Measurements from ENCODE around the gene SLC8B1.
A peak's percentile ranks its signal among the peaks of the same experiment; 100 is the strongest.

SLC8B1 gene

DNA sequence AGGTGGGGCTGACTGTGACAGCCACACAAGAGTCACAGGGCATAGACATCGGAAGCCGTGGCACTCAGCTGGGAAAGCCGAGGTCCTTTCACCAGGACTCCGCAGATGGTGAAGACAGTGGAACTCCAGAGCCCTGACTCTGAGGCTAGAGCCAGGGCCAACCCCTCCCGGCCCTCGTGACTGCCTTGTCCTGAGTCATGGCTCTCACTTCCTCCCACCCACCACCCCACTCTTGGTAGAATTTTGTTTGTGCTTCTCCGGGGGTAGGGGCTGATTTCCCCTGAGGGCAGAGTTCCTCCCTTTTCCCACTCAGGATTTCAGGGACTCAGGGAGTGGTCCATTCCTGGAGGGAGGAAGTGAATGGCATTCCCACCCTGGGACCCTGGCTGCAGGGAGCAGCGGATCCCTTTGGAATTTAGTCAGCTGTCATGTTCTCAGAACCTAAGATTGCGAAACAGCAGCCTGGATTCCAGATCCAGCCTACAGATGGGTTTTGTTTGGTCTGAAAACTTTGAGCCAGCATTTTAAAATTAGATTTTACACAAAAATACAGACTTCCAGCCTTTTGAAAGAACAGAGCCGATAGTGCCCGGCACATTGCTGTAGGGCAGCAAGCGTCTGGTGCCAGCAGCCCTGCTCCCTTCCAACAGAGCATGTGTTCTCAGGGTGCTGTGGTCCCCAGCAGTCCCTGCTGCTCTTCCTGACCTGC is 62.9 kb downstream of the SLC8B1 start:
- FAIRE-seq (no peak), DNase-seq (ENCODE audit: low spot score) (peak; percentile 64)

DNA sequence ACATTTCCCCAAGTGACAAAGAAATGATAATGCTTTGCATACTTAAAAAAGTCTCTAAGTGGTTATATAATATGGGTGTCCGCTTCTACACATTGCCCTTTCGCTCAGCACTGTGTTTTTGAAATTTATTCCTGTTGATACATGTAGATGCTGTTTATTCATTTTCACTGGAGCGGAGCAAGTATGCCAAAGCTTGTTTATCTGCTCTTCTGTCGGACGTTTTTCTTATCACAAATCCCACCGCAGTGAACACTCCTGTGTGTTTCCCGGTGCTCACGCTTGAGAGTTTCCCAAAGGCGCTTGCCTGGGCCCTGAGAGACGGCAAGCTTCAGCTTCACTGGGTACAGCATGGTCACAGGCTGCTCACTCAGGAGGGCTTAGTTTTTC is 63.5 kb downstream of the SLC8B1 start:
- DNase-seq (ENCODE audit: low spot score) (no peak), FAIRE-seq (no peak)

DNA sequence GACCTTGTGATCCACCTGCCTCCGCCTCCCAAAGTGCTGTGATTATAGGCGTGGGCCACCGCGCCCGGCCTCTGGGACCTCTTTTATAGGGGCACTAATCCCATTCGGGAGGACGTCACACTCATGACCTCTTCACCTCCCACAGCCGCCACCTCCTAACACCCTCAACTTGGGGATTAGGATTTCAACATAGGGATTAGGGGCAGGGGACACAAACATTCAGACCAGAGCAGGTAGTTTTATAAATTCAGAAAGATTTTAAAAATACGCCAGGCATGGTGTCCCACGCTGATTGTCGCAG is 64.2 kb downstream of the SLC8B1 start:
- DNase-seq (ENCODE audit: low spot score) (no peak), FAIRE-seq (no peak)

DNA sequence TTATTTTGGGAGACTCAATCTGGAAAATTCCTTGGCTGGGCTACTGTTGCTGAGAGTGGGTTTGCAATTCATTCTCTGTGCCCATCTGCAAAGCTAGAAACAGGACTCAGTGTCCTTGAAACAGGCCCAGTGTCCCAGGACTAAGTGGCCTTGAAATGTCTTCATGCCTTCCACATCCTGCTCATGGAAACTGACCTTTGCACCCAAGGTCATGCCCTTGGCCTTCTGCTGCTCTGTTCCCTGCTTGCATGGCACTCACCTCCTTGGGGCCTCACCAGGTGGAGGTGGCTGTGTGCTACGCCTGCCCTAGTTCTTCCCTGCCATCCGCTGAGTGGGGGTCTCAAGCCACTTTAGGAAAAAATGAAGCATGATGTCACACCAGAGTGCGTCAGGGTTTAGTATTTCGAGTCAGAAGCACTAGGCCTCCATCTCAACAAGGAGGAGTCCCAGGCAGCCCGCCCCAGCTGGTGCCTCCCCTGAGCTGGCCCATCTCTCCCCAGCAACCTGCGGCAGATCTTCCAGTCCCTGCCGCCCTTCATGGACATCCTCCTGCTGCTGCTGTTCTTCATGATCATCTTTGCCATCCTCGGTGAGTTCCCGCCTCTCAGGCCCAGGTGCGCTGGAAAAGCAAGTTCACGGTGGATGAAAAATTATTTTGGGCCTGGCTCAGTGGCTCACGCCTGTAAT is 65.5 kb downstream of the SLC8B1 start:
- no peak for DNase-seq (ENCODE audit: low spot score)
- FAIRE-seq: no peak

- DNase-seq (ENCODE audit: low spot score) (no peak), FAIRE-seq (no peak)
Observed at GRCh38 chr12:113268621-113269020, 66.3 kb downstream of the SLC8B1 start.

GRCh38 chr12:113268136-113268535 is 66.8 kb downstream of the SLC8B1 start:
- FAIRE-seq (no peak), DNase-seq (ENCODE audit: low spot score) (no peak)

GRCh38 chr12:113267621-113268020 is 67.3 kb downstream of the SLC8B1 start:
- DNase-seq (ENCODE audit: low spot score) (no peak), FAIRE-seq (no peak)

DNA sequence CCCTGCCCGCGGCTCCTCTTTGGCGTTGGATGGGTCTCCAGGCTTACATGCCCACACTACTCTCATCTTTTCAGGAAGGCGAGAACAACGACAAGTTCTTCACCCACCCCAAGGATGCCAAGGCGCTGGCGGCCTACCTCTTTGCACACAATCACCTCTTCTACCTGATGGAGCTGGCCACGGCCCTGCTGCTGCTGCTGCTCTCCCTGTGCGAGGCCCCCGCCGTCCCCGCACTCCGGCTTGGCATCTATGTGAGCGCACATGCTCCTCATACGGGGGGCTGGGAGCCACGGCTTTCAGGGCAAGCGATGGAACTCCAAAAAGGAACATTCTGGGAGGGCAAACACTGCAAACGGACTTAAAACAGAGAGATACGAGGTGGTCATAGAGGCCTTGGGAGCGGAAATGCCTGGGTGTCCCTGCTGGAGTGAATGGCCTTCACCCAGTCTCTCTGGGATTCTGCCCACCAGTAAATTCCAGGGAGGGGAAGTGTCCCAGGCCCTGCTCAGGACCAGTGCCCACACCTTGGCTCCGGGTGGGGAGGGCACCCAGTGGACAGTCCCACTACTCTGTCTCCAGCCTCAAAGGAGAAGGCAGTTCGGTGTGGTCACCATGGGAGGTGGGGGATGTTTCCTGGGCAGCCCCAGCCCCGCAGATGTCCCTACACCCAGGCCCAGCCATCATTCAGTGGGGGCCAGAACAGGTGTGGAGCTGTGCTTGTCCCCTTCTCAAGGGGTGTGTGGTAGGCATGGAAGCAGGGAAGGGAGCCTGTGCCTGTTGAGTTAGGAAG is 68.6 kb downstream of the SLC8B1 start:
- FAIRE-seq: no peak

DNA sequence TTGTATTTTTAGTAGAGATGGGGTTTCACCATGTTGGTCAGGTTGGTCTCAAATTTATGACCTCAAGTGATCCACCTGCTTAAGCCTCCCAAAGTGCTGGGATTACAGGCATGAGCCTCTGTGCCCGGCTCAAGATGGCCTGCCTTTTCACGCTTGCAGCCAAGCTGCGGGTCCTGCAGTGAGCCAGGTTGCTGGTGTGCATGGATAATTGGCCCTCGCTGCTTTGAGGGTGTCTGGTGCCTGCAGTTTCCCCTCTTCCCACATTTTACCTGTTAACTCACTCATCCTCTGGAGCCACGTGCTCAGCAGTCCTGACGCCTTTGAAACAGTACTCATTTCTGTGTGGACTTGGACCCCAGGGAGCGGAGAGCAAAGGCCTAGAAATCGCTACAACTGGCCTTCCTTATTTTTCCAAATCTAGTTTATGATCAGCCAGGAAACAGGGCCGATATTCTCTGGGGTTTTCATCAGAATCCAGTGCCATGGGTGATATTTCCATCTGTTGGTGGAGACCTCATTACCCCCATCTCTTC is 71.4 kb downstream of the SLC8B1 start:
- FAIRE-seq (no peak), DNase-seq (ENCODE audit: low spot score) (no peak)

More for the DNA sequence above, 68.6 kb downstream of the SLC8B1 start:
- DNase-seq (ENCODE audit: low spot score): no peak

- DNase-seq (ENCODE audit: low spot score) (no peak), FAIRE-seq (no peak)
Observed at GRCh38 chr12:113262710-113263109, 72.2 kb downstream of the SLC8B1 start.

DNA sequence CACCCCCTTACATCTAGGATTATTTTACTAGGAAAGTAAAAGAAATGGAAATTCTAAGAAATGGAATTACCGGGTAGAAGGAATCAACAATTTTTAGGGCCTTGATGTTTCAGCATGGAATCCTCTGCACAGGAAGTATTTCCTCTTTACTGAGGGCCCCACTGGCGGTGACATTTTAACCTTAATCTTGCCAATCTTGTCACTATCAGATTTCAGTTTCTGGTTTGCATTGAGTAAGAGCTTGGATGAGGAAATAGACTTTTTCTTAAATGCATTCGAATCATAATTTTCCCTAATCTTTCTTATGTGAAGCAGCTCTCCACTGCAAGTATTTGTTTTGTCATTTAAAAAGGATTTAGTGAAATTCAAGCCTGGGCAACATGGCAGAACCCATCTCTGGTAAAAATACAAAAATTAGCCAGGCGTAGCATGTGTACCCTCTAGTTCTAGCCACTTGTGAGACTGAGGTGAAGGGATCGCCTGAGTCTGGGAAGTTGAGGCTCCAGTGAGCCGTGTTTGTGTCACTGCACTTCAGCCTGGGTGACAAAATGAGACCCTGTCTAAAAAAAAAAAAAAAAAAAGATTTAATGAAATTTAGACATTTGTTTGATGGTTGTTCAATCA is 73.0 kb downstream of the SLC8B1 start:
- no peak for FAIRE-seq

GRCh38 chr12:113260636-113261300 is 74.1 kb downstream of the SLC8B1 start:
- DNase-seq (ENCODE audit: low spot score): no peak
- FAIRE-seq: no peak

More for the DNA sequence above, 73.0 kb downstream of the SLC8B1 start:
- DNase-seq (ENCODE audit: low spot score): no peak

GRCh38 chr12:113260127-113260526 is 74.8 kb downstream of the SLC8B1 start:
- no peak for DNase-seq (ENCODE audit: low spot score)
- FAIRE-seq: no peak

DNA sequence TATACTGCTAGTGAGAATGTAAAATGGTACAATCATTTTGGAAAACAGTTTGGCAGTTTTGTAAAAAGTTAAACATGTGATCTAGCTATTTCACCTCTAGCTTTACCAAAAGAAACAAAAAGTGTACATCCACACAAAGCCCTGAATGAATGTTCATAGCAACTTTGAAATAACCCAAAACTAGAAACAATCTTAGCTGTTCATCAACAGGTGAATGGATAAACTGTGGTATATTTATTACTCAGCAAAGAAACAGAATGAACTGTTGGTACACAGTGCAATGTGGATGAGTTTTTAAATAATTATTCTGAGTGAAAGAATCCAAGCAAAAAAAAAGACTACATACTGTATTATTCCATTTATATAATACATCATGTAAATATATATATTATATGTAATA is 77.3 kb downstream of the SLC8B1 start:
- no peak for DNase-seq (ENCODE audit: low spot score)
- FAIRE-seq: no peak

- FAIRE-seq: no peak
Observed at GRCh38 chr12:113254298-113254697, 80.6 kb downstream of the SLC8B1 start.

DNA sequence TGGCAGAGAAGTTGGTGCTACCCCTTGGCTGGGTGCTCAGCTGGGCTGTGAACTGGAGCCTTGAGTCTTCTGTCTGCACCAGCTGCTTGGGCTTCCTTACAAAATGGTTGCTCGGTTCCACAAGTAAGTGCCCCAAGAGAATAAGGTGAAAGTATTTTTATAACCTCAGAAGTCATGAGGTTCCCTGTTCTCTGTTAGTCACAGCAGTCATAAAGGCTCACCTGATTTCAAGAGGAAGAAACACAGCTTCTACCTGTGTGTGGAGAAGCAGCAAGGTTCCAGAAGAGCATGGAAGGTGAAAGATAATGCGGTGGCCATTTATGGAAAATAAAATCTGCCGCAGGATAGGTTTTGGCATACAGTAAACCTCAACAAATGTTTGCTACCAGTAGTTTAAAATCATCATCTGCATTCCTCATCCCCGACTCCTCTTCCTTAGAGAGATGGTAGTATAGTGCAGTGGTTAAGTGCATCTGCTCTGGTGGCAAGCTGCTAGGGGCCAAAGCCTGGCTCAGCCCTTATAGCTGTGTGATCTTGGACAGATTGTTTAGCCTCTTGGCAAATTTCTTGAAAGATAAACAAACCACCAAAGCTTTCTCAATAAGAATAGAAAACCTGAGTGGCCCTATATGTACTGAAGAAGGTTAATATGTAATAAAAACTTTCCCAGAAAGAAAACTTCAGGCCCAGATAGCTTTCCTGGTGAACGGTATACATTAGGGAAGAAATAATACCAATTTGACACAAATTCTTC is 81.2 kb downstream of the SLC8B1 start:
- no peak for FAIRE-seq

More at GRCh38 chr12:113254298-113254697, 80.6 kb downstream of the SLC8B1 start:
- DNase-seq (ENCODE audit: low spot score): no peak

GRCh38 chr12:113252494-113252893 is 82.4 kb downstream of the SLC8B1 start:
- DNase-seq (ENCODE audit: low spot score): no peak
- no peak for FAIRE-seq

More for the DNA sequence above, 81.2 kb downstream of the SLC8B1 start:
- DNase-seq (ENCODE audit: low spot score): no peak

- no peak for DNase-seq (ENCODE audit: low spot score)
- no peak for FAIRE-seq
Observed at GRCh38 chr12:113251404-113252070, 83.4 kb downstream of the SLC8B1 start.

DNA sequence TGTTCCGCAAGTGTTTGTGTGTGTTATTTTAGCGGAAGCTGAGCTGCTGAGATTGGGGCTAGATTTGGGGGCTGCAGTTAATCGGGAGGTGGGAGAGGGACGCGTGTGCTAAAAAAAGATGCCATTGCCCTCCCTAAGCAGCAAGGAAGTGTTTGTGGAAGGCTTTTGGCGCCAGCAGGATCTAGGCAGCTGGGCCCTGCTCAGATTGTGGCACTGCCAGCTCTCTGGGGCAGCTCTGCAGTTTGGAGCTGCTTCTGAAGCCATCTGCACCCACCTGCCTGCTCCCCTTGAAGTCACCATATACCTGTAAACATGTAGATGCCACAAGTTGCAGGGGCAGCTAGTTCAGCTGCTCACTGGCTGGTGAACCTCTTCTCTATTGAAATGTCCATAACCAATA is 84.9 kb downstream of the SLC8B1 start:
- FAIRE-seq (no peak), DNase-seq (ENCODE audit: low spot score) (no peak)

DNA sequence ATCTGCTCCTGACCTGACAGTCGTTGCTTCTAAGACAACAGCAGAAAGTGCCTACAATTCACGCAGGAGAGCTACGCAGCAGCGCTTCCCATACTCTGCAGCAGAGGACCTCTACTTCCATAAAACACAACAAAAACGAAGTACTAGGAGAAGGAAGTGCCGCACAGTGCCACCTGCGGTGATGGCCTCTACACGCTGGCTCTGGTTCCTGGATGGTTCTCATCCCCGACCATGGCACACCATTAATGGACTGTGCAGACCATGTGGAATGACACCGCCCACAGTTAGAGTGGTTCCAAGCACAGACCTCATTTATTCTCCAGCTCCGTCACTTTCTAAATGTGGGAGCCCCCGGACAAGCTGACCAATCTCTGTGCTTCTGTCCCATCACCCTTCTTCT is 85.4 kb downstream of the SLC8B1 start:
- FAIRE-seq (peak; percentile 46), DNase-seq (ENCODE audit: low spot score) (no peak)
